NAMALWA (cell line): ENCODE data around the gene PRPF18.

Source experiments
- DNase-seq: peaks from one replicate; pipeline ENCODE4 v3.0.0-alpha.2; 2015; ENCODE audit warnings: low spot score

Gene PRPF18

GRCh38 chr10:13604357-13605040 is 17.7 kb downstream of the PRPF18 start:
- no peak for DNase-seq

GRCh38 chr10:13608246-13608853 is 21.6 kb downstream of the PRPF18 start:
- DNase-seq: no peak

GRCh38 chr10:13612654-13613373 is 26.0 kb downstream of the PRPF18 start:
- DNase-seq: no peak

GRCh38 chr10:13613519-13613918 is 26.8 kb downstream of the PRPF18 start:
- peak; percentile 9 for DNase-seq

- DNase-seq: no peak
Observed at GRCh38 chr10:13614530-13615332, 28.0 kb downstream of the PRPF18 start.

GRCh38 chr10:13615650-13616300 is 29.0 kb downstream of the PRPF18 start:
- no peak for DNase-seq

- no peak for DNase-seq
Observed at GRCh38 chr10:13617116-13617515, 30.4 kb downstream of the PRPF18 start.

GRCh38 chr10:13621931-13622330 is 35.2 kb downstream of the PRPF18 start:
- DNase-seq: no peak

GRCh38 chr10:13624630-13625029 is 37.9 kb downstream of the PRPF18 start:
- DNase-seq: no peak

- no peak for DNase-seq
Observed at GRCh38 chr10:13627459-13628310, 40.9 kb downstream of the PRPF18 start.

GRCh38 chr10:13628661-13629060 is 41.9 kb downstream of the PRPF18 start:
- DNase-seq: no peak

- no peak for DNase-seq
Observed at GRCh38 chr10:13629116-13629515, 42.4 kb downstream of the PRPF18 start.

- DNase-seq: no peak
Observed at GRCh38 chr10:13630231-13630630, 43.5 kb downstream of the PRPF18 start.

GRCh38 chr10:13631594-13631993 is 44.8 kb downstream of the PRPF18 start:
- no peak for DNase-seq

- DNase-seq: no peak
Observed at GRCh38 chr10:13632440-13632839, 45.7 kb downstream of the PRPF18 start.

- no peak for DNase-seq
Observed at GRCh38 chr10:13632884-13633440, 46.2 kb downstream of the PRPF18 start.

- DNase-seq: no peak
Observed at GRCh38 chr10:13633689-13634088, 46.9 kb downstream of the PRPF18 start.

GRCh38 chr10:13634207-13634606 is 47.4 kb downstream of the PRPF18 start:
- no peak for DNase-seq

- no peak for DNase-seq
Observed at GRCh38 chr10:13636776-13637175, 50.0 kb downstream of the PRPF18 start.

- DNase-seq: no peak
Observed at GRCh38 chr10:13637303-13637856, 50.6 kb downstream of the PRPF18 start.
